ENCODE data around the gene TMEM156.
"Not testable (repeated sequence)": the region's sequence is repeated elsewhere in the genome, so short reads cannot be mapped to it uniquely, and the experiment has no call there.

The TMEM156 gene

GRCh38 chr4:39043058-39043860 is 11.1 kb upstream of the TMEM156 start:
- DNase-seq, result no peak

- DNase-seq, result no peak
Observed at GRCh38 chr4:39042366-39042765, 10.2 kb upstream of the TMEM156 start.

GRCh38 chr4:39039108-39039507 is 6.9 kb upstream of the TMEM156 start:
- DNase-seq, result no peak

GRCh38 chr4:39037941-39038340 is 5.7 kb upstream of the TMEM156 start:
- DNase-seq, result no peak

GRCh38 chr4:39037491-39037825 is 5.2 kb upstream of the TMEM156 start:
- no peak for DNase-seq

- no peak for DNase-seq
Observed at GRCh38 chr4:39036172-39036571, 4.0 kb upstream of the TMEM156 start.

GRCh38 chr4:39031590-39032020 is 604 bp downstream of the TMEM156 start:
- not testable (repeated sequence) for DNase-seq

- no peak for DNase-seq
Observed at GRCh38 chr4:39030725-39031124, 1.5 kb downstream of the TMEM156 start.

GRCh38 chr4:39029752-39030694 is 2.2 kb downstream of the TMEM156 start:
- no peak for DNase-seq

GRCh38 chr4:39026096-39026495 is 6.1 kb downstream of the TMEM156 start:
- no peak for DNase-seq

- DNase-seq, result no peak
Observed at GRCh38 chr4:39025552-39026085, 6.6 kb downstream of the TMEM156 start.

GRCh38 chr4:39024311-39024865 is 7.8 kb downstream of the TMEM156 start:
- no peak for DNase-seq

- DNase-seq, result no peak
Observed at GRCh38 chr4:39023059-39023458, 9.2 kb downstream of the TMEM156 start.

- no peak for DNase-seq
Observed at GRCh38 chr4:39022241-39022640, 10.0 kb downstream of the TMEM156 start.

- DNase-seq, result no peak
Observed at GRCh38 chr4:39021631-39022030, 10.6 kb downstream of the TMEM156 start.

GRCh38 chr4:39020130-39020529 is 12.1 kb downstream of the TMEM156 start:
- no peak for DNase-seq

GRCh38 chr4:39014028-39014427 is 18.2 kb downstream of the TMEM156 start:
- no peak for DNase-seq

- DNase-seq, result no peak
Observed at GRCh38 chr4:39004758-39005157, 27.5 kb downstream of the TMEM156 start.

GRCh38 chr4:39002058-39002457 is 30.2 kb downstream of the TMEM156 start:
- DNase-seq, result not testable (repeated sequence)

- no peak for DNase-seq
Observed at GRCh38 chr4:38995660-38996005, 36.6 kb downstream of the TMEM156 start.

GRCh38 chr4:38994135-38994534 is 38.1 kb downstream of the TMEM156 start:
- DNase-seq, result no peak

- DNase-seq, result no peak
Observed at GRCh38 chr4:38993683-38994082, 38.5 kb downstream of the TMEM156 start.

- DNase-seq, result no peak
Observed at GRCh38 chr4:38990241-38990640, 42.0 kb downstream of the TMEM156 start.

All from effector CD4-positive, alpha-beta T cell (primary cell).